ENCODE data around the gene AKT1S1. TPM values are rescaled to one million over a fixed set of nuclear protein-coding genes. Genes with fewer than 3 reads are reported as not detected.

Gene AKT1S1
- total RNA-seq, 1 experiment from 2014 or later = 70.6 TPM

- H3K4me1 ChIP-seq (ENCODE audit: control insufficient read depth in 1 of 2, insufficient read depth in 2 of 2, low read length in 2 of 2) = no peaks in the 10 kb centered on the region
- no peak overlapping the region for H3K27ac ChIP-seq (ENCODE audit: low read depth, low read length)
- TF ChIP-seq REST (IDR thresholded peaks at IDR 0.05; ENCODE audit: low read depth) = no peak
- no peak for TF ChIP-seq EZH2 (IDR thresholded peaks at IDR 0.05)
- 0 out of 6 replicates have a peak, but pooled peaks of 1 of the 3 experiments have one; percentile 7 for TF ChIP-seq CTCF (IDR thresholded peaks at IDR 0.05 in 2 of 3, conservative IDR thresholded peaks at IDR 0.05 in 1 of 3; ENCODE audit: borderline replicate concordance in 1 of 3, insufficient read depth in 1 of 3, low read depth in 2 of 3, low read length in 2 of 3)
- peaks cover 34 to 57% of the 10 kb centered on the region in 2 experiments for H3K36me3 ChIP-seq (ENCODE audit: control insufficient read depth in 1 of 2, insufficient read depth in 2 of 2, low read length in 2 of 2)
- no peaks in the 10 kb centered on the region for H3K9me3 ChIP-seq (ENCODE audit: control insufficient read depth in 1 of 2, insufficient read depth in 1 of 2, low read depth in 1 of 2, low read length in 2 of 2)
- H3K79me2 ChIP-seq (ENCODE audit: insufficient read depth, low read length) = peaks cover 89% of the 10 kb centered on the region
- intact Hi-C loops (cut with micrococcal nuclease) = no loop called here
- H4K20me1 ChIP-seq (ENCODE audit: insufficient read depth) = no peaks in the 10 kb centered on the region
- H2AFZ ChIP-seq (ENCODE audit: low read depth, low read length, poor library complexity, severe bottlenecking) = no peak overlapping the region
- H3K4me3 ChIP-seq (replicated peaks in 1 of 2; ENCODE audit: low read depth in 1 of 2, low read length in 2 of 2) = no peak overlapping the region
- no peaks in the 10 kb centered on the region for H3K9me2 ChIP-seq (ENCODE audit: insufficient read depth)
- CTCF ChIA-PET = no interaction called here
- no peak overlapping the region for H3K4me2 ChIP-seq (ENCODE audit: low read length)
- BruUV-seq (replicated peaks) = no TSS peak
- no peaks in the 10 kb centered on the region for H3K27me3 ChIP-seq (ENCODE audit: insufficient read depth, low read length)
- POLR2A ChIA-PET = no interaction called here
- RAD21 ChIA-PET (ENCODE audit: low non-redundant PET in 1 of 2, low total read pairs in 2 of 2, uncharacterized antibody in 2 of 2, unreplicated experiment in 2 of 2) = no interaction called here
- no peak overlapping the region for H3K9ac ChIP-seq (ENCODE audit: low read length)
- ATAC-seq (no peak; the same call in 1 of the 2 replicates), DNase-seq (ENCODE audit: low read depth, low spot score) (no peak)
Observed at GRCh38 chr19:49912965-49913685, 36.0 kb upstream of the AKT1S1 start.
